HG03103 (cell line): ENCODE data around the gene RPS6KL1.

ENCODE experiments used
- ATAC-seq: cut with Tn5 transposase; IDR thresholded peaks from one replicate; pipeline ENCODE4 v1.9.1; 2021; ENCODE audit warnings: low read depth; ENCODE audit not compliant: unreplicated experiment

Gene RPS6KL1

DNA sequence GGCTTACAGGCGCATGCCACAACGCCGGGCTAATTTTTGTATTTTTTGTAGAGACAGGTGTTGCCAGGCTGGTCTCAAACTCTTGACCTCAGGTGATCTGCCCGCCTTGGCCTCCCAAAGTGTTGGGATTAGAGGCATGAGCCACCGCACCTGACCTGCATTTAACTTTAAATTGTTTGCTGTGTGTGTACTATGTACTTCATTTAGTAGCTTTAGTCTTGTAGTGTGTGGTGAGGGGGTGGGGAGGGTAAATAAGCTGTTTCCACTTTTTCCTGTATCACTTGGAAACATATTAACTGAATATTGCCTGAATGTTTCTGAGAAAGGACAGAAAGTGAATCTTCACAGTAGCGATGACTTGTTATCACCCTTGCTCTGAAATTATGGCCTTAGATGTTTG is 32.8 kb downstream of the RPS6KL1 start:
- no peak for ATAC-seq

DNA sequence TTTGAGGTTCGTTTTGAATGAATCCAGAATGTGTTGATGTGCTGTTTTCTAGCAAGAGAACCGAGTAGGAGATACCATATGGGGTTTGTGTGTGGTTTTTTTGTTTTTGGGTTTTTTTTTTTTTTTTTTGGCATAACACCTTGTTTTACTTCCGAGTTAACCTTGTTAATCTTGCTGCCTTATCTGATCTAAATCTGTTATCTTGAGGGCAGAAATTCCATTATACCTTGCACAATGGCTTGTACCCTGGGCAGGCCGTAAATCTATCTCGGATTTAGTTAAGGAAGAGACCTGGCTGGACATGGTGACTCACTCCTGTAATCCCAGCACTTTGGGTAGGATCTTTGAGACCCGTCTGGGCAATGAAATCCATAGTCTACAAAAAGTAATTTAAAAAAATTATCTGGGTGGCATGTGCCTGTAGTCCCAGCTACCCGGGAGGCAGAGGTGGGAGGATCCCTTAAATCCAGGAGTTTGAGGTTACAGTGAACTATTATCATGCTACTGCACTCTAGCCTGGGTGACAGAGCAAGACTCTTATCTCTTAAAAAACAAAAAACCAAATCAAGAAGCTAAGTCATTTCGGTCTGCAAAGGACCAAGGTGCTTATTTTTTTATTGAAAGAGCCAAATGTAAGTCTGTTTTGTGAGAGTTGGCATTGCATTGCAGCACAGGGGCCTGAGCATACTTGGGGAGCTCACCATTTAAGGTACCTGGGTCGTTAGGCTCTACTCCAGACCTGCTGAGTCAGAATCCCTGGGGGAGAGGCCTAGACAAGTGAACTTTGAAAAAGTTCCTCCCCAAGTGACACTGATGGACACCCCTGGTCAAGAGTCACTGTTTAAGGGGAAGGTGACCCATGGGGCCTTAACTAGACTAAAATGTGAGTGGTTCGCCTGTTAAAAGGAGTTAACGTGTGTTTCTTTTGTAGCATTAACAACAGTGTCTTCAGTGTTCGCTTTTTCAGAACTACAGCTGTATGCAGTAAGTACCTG is 34.6 kb downstream of the RPS6KL1 start:
- ATAC-seq, result no peak

DNA sequence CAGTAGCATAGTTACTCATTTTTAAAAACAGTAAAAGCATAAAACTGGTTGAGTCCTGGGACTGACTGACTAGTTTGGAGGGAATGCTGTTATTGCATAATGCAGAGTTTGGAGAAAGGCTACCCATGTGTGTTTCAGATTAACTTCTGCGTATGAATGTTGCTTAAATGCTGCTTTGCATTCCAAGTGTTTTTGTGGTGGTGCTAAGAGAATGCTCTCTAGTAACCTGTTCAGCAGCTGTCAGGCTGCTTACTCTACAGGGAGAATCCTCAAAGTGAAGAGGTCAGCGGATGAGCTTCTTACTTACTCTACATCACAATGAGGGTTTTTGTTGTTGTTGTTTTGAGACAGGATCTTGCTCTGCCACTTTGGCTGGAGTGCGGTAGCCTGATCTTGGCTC is 37.1 kb downstream of the RPS6KL1 start:
- no peak for ATAC-seq

DNA sequence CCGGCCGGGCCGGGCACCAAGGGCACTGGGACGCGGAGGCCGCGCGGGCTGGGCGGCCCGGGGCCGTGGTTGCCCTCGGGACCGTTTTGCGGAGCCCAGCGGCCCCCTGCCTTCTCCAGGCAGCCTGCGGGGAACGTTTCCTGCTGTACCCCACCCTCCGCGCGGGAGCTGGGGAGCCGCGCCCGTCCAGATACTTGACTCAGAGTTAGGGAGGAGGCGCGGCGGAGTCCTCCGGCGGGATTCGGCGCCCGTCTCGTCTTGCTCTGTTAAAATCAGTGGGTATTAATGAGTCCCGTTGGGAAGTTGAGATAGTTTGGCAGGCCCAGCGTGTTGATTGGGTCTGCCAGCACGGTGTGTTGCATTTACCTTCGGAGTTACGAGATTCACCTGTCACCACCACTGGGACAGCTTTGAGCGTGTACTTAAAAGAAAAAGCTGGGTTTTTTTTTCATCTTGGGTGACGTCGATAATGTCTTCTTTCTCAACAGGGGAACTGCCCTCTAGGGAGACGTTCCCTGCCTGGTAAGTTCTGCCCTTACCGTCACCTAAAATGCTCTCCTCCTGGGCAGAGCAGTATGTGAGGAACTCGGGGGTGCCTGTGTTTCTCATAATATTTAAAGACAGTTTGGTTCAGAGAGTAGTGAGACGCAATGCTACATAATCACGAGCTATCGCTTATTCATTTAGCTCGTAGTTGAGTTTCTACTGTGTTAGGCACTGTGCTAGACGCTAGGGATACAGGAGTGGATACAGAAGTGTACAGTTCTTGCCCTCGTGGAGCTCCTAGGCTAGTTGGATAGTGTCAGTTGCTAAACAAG is 40.7 kb downstream of the RPS6KL1 start:
- ATAC-seq, result peak; percentile 19

DNA sequence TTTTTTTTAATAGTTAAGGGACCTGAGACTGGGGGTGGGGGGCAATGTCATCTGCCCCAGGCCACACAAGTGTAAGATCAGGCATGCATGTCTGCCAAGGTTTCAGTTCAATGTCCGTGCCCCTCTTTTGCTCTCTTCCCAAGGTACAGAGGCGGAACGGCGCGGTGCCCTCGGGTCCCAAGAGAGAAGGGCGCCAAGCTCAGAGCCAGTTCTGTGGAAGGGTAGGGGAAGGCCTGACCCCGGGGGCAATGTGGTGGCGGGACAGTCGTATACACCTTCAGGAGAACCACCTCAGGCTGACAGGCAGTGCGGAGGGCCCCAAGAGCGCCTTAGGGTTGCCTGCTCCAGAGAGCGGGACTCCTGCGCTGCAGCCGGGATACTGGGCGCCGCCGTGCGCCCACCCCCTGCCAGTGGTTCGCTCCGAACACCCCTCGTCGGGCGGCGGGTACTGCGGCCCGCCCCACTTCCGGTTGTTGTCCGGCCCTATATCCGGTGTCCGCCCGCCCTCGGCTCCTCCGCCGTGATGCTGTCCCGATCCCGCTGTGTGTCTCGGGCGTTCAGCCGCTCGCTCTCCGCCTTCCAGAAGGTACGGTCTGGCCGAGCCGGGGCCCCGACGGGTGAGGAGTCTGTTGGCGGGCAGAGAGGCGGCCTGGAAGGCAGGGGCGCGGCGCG is 41.5 kb downstream of the RPS6KL1 start, which contains the start of gene DLST:
Gene DLST, plus strand, starts transcription at position 486 of the 672 bp plus-strand sequence. Its CDS starts 38 bp downstream, at position 524.
- peak; percentile 83 for ATAC-seq

DNA sequence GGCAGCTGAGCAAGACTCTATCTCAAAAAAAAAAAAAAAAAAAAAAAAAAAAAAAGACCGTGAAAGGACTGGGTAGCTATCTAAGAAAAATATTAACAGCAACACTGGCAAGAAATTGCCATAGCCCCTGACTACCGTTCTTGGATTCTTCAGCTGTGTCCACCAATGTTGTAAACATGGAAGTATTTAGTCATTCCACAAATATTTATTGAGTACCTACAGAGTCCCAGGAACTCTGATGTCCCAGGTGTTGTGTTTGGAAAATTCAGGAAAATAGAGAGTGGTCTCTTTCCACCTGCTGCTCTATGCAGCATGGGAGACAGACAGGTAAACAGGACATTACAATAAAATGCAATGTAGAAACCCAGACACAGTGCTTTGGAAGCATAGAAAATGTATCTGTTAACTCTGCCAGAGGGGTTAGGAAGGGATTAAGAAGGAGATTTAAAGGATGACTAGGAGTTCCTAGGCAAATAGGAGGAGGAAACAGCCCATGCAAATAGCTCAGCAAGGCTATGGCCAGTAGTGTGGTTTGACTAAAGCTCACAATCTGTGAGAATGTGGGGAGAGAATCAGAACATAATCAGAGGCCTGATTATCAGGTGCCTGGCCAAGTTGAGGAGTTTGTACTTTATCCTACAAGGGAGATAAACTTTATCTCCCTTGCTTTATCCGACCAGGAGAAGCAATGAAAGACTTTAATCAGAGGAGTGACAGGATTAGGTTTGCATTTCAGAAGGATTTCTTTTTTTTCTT is 43.5 kb downstream of the RPS6KL1 start:
- ATAC-seq, result no peak

DNA sequence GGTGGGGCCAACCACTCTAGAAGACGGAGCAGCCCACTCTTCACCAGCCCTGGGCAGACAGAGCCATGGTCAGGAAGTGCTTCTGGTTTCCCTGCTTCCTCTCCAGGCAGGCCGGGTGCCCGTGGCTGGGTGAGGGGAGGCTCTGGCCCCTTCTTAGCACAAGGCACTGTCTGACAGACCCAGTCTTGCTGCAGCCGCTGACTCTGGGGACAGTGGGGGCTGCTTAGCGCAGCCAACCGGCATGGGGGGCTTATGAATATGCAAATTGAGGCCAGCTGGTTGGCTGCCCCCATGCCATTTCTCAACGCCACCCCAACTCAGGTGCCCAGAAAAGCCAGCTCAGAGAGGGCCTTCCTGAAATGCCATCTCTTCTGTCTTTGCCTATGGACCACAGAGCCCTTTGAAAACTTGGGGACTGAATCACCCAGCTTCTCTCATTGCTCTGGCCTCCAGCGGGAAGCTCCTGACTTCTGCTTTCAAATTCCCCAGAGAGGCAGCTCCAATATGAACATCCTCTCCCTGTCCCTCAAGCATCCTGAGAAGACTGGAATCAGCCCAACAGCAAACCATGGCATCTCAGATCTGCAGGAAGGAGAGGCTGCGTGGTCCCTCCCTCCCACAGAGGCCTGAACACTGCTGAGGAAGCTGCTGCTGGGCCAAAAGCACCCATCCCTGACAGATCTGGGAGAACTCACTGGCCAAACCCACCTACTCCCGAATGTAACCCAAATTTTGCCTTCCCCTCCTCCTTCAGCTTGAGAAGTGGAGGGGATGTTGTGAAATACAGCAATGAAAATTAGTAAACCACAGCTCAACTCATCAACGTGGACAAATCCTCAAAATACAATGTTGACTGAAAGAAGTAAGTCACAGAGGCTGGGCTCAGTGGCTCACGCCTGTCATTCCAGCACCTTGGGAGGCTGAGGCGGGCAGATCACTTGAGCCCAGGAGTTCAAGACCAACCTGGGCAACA is 46.8 kb downstream of the RPS6KL1 start, which contains the start of gene PROX2:
Gene PROX2, minus strand, starts transcription at position 205 of the 973 bp plus-strand sequence. CDS start 12,311 bp downstream, outside the sequence.
- no peak for ATAC-seq

DNA sequence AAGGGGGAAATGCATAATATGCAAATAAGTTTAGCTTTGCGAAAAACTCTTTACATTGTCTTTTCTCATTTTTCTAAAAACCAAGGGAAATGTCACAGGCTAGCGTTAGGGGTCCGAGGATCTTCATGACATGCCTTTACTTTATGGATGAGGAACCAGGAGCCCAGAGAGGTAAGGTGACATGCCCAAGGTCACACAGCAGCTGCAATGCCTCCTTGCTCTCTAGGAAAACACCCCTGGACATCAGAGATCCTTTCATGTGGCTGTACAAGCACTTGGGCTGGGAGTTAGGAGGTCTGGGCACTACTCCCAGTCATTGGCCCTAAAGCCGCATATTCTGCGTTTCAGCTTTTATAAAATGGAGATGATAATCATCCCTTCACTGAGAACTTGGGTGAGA is 47.9 kb downstream of the RPS6KL1 start:
- no peak for ATAC-seq

DNA sequence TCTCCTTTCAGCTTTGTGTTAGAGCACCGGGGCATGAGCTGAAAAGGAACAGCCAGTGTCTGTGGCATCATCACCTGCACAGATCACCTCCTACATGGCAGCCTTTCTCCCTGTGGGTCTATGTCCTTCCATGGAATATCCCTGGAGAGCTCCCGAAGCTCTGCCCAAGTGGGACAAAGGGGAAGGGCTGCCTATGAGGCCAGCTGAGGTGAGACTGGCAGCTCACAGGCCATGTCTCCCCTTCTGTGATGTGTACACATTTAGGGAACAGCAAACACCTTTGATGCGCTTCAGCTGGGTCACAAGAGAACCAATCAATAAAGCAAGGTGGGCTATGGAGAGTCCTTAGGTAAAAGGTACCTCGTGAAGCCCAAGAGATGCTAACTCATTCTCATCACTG is 51.2 kb downstream of the RPS6KL1 start:
- no peak for ATAC-seq

DNA sequence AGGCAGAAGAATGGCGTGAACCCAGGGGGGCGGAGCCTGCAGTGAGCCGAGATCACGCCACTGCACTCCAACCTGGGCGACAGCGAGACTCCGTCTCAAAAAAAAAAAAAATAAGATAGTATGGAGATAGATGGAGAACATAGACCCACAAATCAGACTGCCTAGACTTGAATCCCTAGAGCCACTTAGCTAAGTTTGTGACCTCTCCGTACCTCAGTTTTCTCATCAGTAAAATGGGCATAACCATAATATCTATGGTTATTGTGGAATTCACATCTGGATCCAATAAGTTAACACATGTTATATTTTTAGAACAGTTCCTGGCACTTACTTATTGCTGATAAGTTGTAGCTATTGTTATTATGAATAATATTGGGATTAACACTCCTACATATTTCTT is 54.3 kb downstream of the RPS6KL1 start:
- ATAC-seq, result no peak

DNA sequence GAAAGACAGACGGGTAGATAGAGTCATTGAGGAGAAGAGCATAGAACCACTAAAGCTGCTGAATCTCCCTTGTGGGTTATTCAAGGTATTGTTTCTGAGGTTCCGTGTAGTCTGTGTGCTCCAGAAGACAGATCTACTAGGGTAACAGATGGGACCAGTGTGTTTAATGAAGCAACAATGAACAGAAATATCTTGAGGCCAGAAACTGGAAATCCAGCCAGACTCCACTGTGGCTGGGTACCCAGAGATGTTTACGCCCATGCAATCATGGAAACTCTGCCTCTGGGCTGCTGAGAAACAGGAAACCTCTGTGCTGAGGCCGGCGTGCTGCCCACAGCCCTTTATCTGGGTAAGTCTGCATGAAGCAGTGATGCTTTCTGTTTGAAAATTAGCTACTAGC is 55.4 kb downstream of the RPS6KL1 start:
- no peak for ATAC-seq

DNA sequence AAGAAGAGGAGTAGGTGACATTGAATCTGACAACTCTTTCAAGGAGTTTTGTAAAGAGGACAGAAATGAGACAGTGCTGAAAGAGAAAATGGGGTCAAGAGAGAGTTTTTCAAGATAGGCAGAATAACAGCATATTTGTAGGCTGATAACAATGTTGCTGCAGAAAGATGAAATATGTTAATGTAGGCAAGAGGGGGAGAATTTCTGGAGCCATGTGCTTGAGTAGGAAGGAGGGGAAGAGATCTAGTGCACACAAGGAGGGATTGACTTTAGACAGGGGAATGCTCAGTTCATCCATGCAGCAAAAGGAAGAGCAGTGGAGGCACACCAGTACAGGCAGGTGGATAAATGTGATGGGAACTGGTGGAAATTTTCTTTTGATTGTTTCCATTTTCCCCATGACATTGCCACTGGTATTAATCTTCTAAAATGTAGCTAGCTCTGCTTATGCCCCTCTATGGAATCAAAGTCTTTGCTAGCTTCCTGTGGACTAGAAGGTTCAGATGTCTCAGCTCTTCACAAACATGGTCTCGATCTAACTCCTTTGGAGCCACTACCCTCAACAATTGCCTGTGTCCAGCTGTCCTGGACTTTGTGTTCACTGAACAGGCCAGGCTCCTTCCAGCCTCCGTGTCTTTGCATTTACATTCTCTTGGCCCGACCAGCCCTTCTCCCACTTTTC is 56.2 kb downstream of the RPS6KL1 start:
- no peak for ATAC-seq

DNA sequence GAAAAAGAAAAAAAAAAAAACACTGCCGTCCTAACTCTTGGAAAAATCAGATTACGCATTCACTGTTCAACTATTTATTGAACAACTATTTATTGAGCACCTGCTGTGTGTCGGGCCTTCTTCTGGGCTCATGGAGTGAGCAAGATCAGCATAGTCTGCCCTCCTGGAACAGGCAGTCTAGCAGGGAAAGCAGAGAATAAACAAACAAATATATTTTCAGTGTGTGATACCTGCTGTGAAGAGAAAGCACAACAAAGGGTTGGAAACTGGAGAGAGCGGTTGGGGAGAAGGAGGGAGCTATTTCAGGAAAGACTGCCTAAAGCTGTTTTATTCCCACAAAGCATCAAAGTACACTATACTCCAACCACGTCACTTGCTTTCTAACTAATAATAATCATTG is 57.9 kb downstream of the RPS6KL1 start:
- no peak for ATAC-seq

DNA sequence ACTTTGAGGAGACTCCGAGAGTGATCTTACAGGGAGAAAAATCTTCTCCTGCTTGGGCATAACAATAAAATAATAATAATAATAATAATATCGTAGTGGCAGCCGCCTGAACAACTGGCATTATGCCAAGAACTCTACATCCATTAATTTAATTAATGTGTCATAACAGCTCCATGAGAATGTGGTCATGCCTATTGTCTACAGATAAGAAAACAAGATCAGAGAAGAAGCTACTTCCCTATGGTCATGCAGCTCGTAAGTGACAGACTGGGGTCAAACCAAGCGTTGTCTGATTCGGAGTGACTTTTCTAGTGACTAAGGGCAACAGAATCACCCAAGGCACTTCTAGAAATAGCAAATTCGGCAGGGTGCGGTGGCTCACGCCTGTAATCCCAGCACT is 58.9 kb downstream of the RPS6KL1 start:
- ATAC-seq, result no peak

DNA sequence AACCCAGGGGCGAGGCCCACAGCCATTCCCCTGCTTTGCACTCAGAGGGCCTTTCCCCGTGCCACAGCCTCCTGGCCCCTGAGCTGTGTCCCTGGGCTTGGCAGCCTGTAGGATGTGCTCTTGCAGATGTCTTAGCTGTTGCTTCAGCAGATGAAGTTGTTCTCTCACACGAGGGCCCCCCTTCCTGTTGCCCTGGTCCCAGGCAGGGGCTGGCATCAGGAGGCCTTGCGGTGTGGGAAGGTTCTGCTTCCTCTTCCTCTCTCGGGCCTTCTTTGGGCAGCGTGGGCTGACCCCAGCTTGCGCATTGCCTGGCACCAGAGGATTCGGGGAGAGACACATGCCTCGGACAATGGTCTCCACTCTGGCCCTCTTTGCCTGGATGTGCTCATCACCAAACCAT is 59.8 kb downstream of the RPS6KL1 start:
- ATAC-seq, result no peak

DNA sequence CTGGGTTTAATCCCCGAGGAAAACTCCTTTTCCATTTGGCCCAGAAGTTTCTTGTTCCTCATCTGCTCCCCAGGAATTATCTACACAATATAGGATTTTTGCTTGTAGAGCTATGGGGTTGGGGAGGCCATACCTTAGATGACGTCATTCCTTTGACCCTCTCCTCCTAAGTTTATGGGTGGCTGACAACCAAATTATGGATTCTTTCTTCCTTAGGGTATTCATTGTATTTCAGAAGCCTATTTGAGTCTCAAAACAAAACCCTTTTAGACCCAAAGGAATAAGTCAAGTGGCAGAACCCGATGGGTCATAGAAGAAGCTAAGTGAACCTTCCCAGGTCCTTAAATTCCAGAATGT is 61.3 kb downstream of the RPS6KL1 start:
- no peak for ATAC-seq

DNA sequence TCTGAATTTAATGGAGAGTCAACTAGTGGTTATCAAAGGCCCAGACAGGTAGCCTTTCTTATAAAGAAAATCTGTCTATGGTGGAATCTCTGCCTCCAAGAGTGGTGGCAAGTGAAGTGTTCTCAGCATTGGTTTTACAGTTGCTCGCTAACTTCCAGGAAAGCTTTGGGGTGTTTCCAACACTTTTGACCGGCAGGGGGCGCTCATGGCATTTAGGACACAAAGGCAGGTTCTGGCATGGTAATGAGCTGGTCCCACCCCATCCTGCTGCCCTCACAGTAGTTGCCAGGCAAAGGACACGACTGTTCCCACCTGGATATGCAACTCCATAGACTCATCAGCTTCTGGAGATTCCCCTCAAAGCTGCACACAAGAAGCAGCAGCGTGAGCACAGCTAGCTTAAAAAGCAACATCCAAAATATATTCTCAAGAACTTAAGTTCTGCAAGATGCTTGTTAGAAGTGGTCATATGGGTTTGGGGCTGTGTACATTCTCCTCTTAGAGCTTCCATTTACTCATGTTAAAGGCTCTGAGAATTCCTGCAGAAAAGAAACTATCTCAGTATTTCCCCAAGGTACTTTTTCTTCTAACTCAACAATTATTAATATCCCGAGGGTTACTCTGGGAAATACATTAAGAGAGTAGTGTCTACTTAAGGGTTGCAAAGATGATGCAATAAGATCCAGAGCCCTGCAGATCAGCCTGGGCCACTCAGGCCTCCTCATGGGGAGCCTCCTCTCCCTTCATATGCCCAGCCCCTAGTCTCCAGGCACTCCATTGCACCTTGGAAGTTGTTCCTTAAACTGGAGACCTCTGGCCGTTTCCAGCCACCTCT is 61.9 kb downstream of the RPS6KL1 start:
- no peak for ATAC-seq
